HG03439 (cell line): Measurements from ENCODE around the gene COL26A1.
"Not testable (repeated sequence)": the region's sequence is repeated elsewhere in the genome, so short reads cannot be mapped to it uniquely, and the experiment has no call there.

Experiments
- ATAC-seq: cut with Tn5 transposase; IDR thresholded peaks from one replicate; pipeline ENCODE4 v1.9.1; 2021; ENCODE audit warnings: mild to moderate bottlenecking, moderate library complexity; ENCODE audit not compliant: unreplicated experiment

The COL26A1 gene

GRCh38 chr7:101436221-101436735 is 73.6 kb downstream of the COL26A1 start:
- ATAC-seq, result no peak

GRCh38 chr7:101436857-101437576 is 74.3 kb downstream of the COL26A1 start:
- ATAC-seq, result no peak

GRCh38 chr7:101441890-101442289 is 79.2 kb downstream of the COL26A1 start:
- ATAC-seq, result no peak

- no peak for ATAC-seq
These were observed 79.9 kb downstream of the COL26A1 start for GRCh38 chr7:101442426-101443070.

- ATAC-seq, result no peak
These were observed 87.4 kb downstream of the COL26A1 start for GRCh38 chr7:101450064-101450463.

GRCh38 chr7:101453617-101454016 is 90.9 kb downstream of the COL26A1 start:
- ATAC-seq, result no peak

GRCh38 chr7:101457001-101457750 is 94.5 kb downstream of the COL26A1 start:
- no peak for ATAC-seq

GRCh38 chr7:101465131-101465530 is 102.5 kb downstream of the COL26A1 start:
- no peak for ATAC-seq

- ATAC-seq, result no peak
These were observed 103.0 kb downstream of the COL26A1 start for GRCh38 chr7:101465576-101466196.

- ATAC-seq, result no peak
These were observed 104.2 kb downstream of the COL26A1 start for GRCh38 chr7:101466871-101467270.

GRCh38 chr7:101468546-101469275 is 106.0 kb downstream of the COL26A1 start:
- ATAC-seq, result no peak

- ATAC-seq, result no peak
These were observed 108.2 kb downstream of the COL26A1 start for GRCh38 chr7:101470668-101471487.

- ATAC-seq, result no peak
These were observed 111.5 kb downstream of the COL26A1 start for GRCh38 chr7:101474178-101474577.

GRCh38 chr7:101475691-101476090 is 113.0 kb downstream of the COL26A1 start:
- not testable (repeated sequence) for ATAC-seq

GRCh38 chr7:101479217-101479616 is 116.5 kb downstream of the COL26A1 start:
- ATAC-seq, result no peak

GRCh38 chr7:101486056-101486432 is 123.4 kb downstream of the COL26A1 start:
- not testable (repeated sequence) for ATAC-seq

- ATAC-seq, result no peak
These were observed 123.9 kb downstream of the COL26A1 start for GRCh38 chr7:101486433-101487104.

GRCh38 chr7:101487105-101487458 is 124.4 kb downstream of the COL26A1 start:
- no peak for ATAC-seq

GRCh38 chr7:101487753-101488152 is 125.1 kb downstream of the COL26A1 start:
- ATAC-seq, result no peak
